Ecto neural progenitor cell (in vitro differentiated cells): ENCODE measurements around the gene WNT2.
"Not testable (repeated sequence)": the region's sequence is repeated elsewhere in the genome, so short reads cannot be mapped to it uniquely, and the experiment has no call there.

ENCODE experiments used
- DNase-seq: peaks from one replicate; pipeline ENCODE4 v3.0.0-alpha.2; 2018; ENCODE audit warnings: low spot score

Gene WNT2

GRCh38 chr7:117308891-117309290 lies 14.0 kb downstream of the WNT2 start:
- no peak for DNase-seq

DNA sequence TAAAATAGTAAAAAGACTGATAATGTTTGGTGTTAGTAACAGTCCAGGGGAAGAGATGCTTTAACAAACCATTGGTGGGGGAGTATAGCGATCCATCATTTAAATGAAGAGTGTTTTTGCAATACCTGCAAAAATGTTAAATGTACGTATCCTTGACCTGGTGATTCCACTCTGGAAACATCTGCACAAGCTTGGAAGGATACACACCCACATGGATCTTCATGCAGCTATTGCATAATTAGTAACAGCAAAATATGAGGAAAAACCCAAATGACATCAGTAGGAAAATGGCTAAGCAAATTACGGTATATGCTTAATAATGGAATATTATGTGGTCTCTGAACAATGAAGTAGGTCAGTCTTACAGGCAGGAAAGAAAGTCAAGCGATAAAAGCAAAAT lies 20.5 kb downstream of the WNT2 start:
- DNase-seq = no peak

DNA sequence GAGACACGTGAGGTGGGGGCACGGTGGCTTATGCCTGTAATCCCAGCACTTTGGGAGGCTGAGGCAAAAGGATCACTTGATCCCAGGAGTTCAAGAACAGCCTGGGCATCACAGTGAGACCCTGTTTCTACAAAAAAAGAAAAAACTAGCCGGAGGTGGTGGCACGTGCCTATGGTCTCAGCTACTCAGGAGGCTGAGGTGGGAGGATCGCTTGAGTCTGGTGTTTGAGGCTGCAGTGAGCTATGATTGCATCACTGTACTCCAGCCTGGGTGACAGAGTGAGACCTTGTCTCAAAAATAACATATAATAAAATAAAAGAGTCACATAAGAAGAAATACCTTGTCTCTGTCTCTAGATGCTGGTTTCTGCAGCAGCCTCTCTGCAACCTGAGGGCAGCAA lies 22.4 kb downstream of the WNT2 start:
- DNase-seq = not testable (repeated sequence)

- DNase-seq = no peak
Observed at GRCh38 chr7:117297606-117298005, 25.3 kb downstream of the WNT2 start.

GRCh38 chr7:117296066-117296465 lies 26.8 kb downstream of the WNT2 start:
- DNase-seq = no peak

- no peak for DNase-seq
Observed at GRCh38 chr7:117285826-117286225, 37.0 kb downstream of the WNT2 start.

GRCh38 chr7:117284692-117285091 lies 38.2 kb downstream of the WNT2 start:
- no peak for DNase-seq

DNA sequence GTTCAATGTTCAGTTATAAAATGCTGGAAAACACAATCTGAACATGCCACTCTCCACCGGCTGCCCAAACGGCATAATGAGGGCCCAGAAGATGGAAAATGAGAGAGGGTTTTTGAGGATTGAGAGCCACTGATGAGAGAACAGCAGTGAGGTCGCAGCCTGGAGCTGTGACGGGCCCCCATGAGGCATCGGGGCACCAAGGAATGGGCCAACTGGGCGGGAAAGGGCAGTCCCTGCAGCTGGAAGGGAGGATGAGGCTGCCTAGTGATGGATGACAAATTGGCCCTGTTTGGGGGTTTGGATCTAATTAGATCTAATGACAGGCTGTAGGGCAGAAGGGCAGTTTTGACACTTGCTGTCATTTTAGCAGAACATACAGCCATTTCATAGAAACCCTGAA lies 39.1 kb downstream of the WNT2 start:
- DNase-seq = no peak

DNA sequence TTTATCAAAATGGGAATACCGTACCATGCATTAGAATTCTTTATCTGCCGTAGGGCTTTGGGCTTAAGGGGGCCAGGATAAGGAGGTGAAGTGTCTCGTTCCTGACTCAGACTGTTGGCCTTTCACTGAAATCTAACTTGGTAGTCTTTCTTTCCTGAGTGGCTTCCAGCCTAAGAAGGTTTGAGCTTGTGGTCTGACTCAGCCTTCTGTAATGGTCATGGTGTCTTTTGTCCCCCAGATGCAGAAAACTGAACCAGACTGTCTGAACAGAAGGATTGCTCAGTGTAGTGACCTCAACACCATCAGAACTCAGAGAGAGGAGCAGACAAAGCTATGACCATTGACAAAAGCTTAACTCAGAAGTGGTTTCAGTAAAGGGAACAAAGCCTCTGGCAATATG lies 39.5 kb downstream of the WNT2 start:
- no peak for DNase-seq

DNA sequence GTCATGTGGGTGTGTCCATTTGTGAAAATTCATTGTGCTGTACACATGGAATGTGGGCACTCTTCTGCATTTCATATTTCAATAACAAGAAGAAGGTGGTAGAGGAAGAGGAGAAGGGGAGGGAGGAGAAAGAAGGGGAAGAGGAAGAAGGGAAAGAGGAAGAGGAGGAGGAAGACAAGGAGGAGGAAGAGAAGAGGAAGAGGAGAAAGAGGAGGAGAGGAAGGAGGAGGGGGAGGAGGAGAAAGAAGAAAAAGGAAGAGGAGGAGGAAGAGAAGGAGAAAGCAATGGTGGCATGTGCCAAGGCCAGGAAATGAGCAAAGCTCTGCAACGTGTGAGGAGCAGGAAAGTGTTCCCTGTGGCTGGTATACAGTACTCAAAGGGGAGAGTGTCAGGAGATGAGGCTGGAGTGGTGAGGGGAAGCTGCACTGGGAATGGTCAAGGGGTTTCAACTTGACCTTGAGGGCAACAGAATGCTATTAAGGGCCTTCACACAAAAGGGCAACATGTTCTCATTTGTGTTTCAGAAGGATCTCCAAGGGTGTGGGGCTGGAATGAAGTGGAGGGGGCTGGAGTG lies 40.5 kb downstream of the WNT2 start:
- no peak for DNase-seq

- no peak for DNase-seq
Observed at GRCh38 chr7:117281562-117281961, 41.3 kb downstream of the WNT2 start.

DNA sequence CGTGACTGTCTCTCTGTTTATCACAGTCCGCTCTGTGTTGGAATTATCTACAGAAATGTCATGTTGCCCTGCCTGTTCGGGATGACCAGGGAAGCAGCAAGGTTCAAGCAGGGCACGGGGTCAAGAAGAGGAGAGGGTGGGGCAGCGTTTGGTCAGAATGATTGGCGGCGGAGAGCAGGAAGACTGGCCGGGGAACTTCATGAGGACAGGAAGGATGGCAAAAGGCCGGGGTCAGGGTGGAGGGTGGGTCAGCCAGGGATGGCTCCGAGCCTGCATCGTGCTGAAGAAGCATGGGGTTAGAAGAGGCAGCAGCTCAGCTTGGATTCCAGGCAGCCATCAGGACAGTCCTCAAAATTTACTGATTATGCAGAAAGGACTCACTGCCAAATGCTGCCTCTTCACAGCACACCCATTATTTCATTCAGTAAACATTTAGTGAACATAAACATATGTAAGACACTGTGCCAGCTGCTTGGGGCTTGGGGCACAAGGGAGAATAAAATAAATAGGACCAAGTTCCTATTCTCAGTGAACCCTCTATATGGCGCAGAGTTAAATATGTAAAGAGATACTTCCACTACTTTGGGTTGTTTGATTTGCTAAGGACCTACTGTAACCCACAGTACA lies 42.8 kb downstream of the WNT2 start:
- DNase-seq = no peak

GRCh38 chr7:117279203-117279602 lies 43.7 kb downstream of the WNT2 start:
- no peak for DNase-seq

DNA sequence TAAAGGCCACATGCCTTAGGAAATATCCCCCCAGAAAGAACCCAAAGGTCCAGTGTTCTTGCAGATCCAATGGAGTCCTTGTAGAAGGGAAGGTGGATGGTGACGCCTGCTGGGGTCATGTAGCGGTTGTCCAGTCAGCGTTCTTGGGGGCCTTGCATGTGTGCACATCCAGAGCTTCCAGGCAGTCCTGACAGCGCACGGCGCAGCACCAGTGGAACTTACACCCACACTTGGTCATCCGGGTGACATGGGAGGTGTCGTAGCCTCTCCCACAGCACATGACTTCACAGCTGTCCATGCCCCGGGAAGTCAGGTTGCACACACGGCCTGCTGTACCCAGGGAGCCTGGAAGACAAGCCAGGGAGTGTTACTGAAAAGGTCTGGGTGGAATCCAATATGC lies 44.8 kb downstream of the WNT2 start:
- no peak for DNase-seq

DNA sequence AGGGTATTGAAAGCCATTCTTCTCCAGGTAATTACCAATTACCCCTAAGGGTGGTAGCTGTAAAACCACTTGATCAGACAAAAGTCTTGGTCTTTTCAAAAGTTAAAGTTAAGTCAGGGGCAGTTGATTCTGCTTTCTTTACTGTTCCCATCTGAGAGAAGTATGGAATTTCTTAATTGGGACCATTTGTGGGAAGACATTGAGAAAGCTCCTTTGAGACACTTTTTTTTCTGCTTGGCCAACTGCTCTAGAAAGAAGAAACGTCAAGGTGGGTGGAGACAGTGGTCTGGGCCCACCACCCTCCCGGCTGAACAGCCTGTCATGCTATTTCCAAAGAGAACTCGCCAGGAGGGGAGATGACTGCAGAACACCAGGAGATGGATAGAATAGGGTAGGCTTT lies 45.3 kb downstream of the WNT2 start:
- DNase-seq = no peak

GRCh38 chr7:117274951-117275350 lies 47.9 kb downstream of the WNT2 start:
- peak; percentile 19 for DNase-seq

GRCh38 chr7:117273814-117274225 lies 49.0 kb downstream of the WNT2 start:
- peak; percentile 32 for DNase-seq

DNA sequence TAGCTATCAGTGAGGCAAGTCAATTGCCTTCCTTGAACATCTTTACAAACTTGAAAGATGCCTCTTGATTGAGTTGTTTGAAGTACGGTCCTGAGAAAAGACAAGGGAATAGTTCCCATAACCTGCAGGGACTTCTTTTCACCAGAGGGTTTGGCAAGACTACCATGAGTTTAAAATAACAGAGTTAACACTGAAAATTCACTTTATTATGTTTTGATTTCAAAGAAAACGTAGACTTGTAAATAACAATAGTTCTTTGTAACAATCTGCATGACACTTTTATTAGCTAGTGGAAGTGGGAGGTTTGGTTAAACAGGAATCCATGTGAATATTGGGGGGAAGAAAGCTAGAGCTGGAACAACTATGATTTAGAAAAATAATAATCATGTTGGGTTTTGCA lies 49.5 kb downstream of the WNT2 start:
- peak; percentile 3 for DNase-seq

DNA sequence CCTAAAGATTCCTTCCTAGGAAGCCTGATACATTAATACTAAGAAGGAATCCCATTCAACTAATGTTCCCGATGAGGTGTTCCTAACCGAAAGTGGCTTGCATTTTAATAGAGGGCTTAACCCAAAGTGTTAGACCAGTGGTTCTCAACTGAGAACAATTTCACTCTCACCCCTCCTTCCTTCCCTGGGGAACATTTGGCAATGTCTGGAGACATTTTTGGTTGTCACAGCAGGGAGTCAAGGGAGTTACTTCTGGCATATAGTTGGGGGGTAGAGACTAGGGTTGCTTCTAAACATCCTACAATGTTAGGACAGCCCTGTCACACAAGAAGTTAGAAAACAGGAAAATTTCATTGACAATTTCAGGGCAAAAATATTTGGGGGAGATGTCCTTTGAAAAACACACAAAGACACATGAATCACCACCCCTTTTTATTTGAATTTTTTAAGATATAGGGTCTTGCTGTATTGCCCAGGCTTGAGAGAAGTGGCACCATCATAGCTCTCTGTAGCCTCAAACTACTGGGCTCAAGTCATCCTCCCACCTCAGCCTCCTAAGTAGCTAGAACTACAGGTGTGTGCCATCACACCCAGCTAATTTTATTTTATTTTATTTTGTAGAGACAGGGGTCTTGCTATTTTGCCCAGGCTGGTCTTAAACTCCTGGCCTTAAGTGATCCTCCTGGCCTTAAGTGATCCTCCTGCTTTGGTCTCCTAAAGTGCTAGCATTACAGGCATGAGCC lies 50.7 kb downstream of the WNT2 start:
- no peak for DNase-seq

DNA sequence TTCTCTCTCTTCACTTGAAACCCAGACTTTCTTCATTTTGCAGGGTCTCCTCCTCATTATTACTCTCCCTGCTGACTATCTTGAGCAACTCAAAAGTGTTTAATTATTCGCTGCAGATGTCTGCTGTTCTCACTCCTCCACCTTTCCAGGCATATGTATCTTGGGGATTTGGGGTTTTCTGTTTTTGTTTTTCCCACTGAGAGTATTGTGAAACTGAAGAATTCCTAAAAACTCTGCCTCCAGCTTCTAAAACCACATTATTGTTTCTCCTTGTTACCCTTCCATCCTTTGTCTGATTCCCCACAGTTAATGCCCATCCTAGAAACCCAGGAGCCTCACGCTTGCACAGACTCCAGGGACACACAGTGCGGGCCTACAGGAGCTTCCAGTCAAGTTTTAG lies 51.3 kb downstream of the WNT2 start:
- no peak for DNase-seq

DNA sequence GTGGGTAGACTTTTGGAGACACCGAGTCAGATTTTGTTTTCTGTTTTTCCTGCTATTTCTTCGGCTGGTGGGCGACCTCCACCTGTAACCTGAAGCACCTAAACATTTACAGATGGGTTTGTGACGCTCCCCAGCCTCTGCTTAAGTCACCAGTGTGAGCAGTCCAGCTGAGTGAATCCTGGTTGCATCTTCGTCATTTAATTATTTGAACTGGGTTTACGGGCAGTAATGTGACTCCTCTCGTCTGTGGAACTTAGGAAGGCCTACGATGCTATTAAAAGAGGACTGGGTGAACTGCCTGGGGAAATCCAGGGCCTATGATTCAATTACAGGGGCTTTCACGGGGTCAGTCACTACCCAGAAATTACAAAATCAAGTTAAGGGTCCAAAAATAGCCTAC lies 52.5 kb downstream of the WNT2 start:
- DNase-seq = no peak

GRCh38 chr7:117269886-117270285 lies 53.0 kb downstream of the WNT2 start:
- DNase-seq = no peak

DNA sequence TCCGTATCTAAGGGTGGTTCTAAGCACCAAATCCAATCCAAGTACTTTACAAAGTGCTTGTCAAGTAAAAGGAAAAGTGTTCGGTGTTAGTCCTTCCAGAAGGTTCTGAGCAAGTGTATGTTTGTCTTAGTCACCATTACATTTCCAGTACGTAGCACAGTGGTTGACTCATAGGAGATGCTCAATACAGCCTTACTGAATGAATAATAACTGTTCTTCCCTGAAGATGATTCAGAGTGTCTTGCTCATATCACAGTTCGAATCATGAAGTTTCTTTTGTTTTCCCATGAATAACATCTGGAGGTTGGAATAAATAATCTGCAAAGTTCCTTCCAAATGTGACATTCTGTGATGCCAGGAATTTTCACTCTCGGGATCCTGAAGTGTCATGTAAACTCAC lies 53.4 kb downstream of the WNT2 start:
- DNase-seq = no peak

DNA sequence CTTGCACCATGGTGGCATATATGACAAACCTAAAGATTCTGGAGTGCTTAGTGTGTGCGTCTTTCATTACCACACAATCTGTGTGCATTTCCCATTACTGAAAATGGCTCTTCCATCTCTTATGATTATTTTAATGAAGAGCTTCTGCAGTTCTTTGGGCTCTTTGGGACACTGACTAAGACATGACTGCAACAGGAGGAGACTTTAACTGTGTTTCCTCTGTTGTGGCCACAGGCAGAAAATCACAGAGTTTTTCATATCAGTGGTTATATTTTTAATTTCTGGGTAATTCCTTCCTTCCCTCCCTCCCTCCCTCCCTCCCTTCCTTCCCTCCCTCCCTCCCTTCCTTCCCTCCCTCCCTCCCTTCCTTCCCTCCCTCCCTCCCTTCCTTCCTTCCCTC lies 58.1 kb downstream of the WNT2 start:
- DNase-seq = no peak
